Measurements from ENCODE around the gene VPS29.

The VPS29 gene

DNA sequence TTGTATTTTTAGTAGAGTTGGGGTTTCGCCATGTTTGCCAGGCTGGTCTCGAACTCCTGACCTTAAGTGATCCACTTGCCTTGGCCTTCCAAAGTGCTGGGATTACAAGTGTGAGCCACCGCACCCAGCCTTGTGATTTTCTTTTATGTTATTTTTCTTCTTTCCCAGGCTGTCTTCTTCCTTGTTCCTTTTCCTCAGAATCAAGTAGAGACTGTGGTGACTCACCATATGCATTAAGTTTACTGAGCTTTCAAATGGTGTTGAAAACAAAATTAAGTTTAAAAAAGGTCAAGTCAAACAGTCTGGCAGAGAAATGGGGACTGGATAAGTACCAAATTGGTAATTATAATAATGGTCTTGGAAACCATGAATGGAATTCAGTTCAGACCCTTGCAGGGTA lies 57.5 kb downstream of the VPS29 start:
- DNase-seq: no peak

Measured in activated CD4-positive, alpha-beta T cell treated with anti-CD3 and anti-CD28 coated beads, Interleukin-2, amount 50 U/mL, for 16 hours (primary cell).